Measurements from ENCODE around the gene GALNT10. TPM values are rescaled to one million over a fixed set of nuclear protein-coding genes. Genes with fewer than 3 reads are reported as not detected.

Gene GALNT10
- total RNA-seq, 1 donor from 2014 or later, result 52.3 TPM

- intact Hi-C loops (cut with DNase I), result no loop called here
- no peaks in the 10 kb centered on the region for H3K9me3 ChIP-seq
- H3K27me3 ChIP-seq, result no peaks in the 10 kb centered on the region
- peaks cover 0 to 3% of the 10 kb centered on the region in 2 donors for H3K4me1 ChIP-seq
- H3K36me3 ChIP-seq, result no peaks in the 10 kb centered on the region
- DNase-seq (ENCODE audit: low spot score in 2 of 2), result no peak
- TF ChIP-seq CTCF (IDR thresholded peaks at IDR 0.05), result no peak
- H3K4me3 ChIP-seq, result no peak overlapping the region
- H3K27ac ChIP-seq, result no peak overlapping the region
These were observed 50.1 kb downstream of the GALNT10 start for GRCh38 chr5:154240595-154240994.

- intact Hi-C loops (cut with DNase I), result no loop called here
- Histone ChIP-seq H3K4me1 (peaks cover 0 to 3% of the 10 kb centered on the region in 2 donors), H3K36me3 (no peaks in the 10 kb centered on the region), H3K9me3 (no peaks in the 10 kb centered on the region), H3K4me3 (no peak overlapping the region), H3K27ac (no peak overlapping the region), H3K27me3 (no peaks in the 10 kb centered on the region)
- no peak for DNase-seq (ENCODE audit: low spot score in 2 of 2)
- TF ChIP-seq CTCF (IDR thresholded peaks at IDR 0.05), result no peak
These were observed 50.5 kb downstream of the GALNT10 start for GRCh38 chr5:154241021-154241420.

DNA sequence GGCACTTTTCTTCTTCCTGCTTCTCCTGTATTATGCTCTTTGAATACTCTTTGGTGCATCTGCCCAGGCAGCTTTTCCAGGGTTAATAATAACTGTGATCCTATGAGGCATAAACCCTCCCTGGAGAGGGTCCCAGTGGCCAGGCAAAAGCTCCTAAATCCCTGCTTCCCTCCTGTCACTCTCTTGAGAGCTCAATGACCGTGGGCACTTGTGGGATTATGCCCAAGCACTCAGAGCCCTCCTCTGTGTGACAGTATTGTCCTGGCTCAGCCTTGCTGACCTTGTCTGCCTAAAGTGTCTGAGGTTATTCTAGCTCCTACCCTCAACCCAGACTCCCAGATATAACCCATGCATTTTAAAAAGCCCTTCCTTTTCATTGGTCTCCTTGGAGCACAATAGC lies 51.9 kb downstream of the GALNT10 start:
- Histone ChIP-seq H3K36me3 (no peaks in the 10 kb centered on the region), H3K4me1 (peaks cover 0 to 3% of the 10 kb centered on the region in 2 donors), H3K4me3 (no peak overlapping the region), H3K27ac (no peak overlapping the region), H3K27me3 (no peaks in the 10 kb centered on the region), H3K9me3 (no peaks in the 10 kb centered on the region)
- intact Hi-C loops (cut with DNase I), result no loop called here
- no peak for TF ChIP-seq CTCF (IDR thresholded peaks at IDR 0.05)
- no peak for DNase-seq (ENCODE audit: low spot score in 2 of 2)

GRCh38 chr5:154242964-154243376 lies 52.4 kb downstream of the GALNT10 start:
- Histone ChIP-seq H3K4me1 (peaks cover 0 to 3% of the 10 kb centered on the region in 2 donors), H3K4me3 (no peak overlapping the region), H3K36me3 (no peaks in the 10 kb centered on the region), H3K27ac (no peak overlapping the region), H3K9me3 (no peaks in the 10 kb centered on the region), H3K27me3 (no peaks in the 10 kb centered on the region)
- DNase-seq (ENCODE audit: low spot score in 2 of 2), result no peak
- TF ChIP-seq CTCF (IDR thresholded peaks at IDR 0.05), result no peak
- intact Hi-C loops (cut with DNase I), result no loop called here

DNA sequence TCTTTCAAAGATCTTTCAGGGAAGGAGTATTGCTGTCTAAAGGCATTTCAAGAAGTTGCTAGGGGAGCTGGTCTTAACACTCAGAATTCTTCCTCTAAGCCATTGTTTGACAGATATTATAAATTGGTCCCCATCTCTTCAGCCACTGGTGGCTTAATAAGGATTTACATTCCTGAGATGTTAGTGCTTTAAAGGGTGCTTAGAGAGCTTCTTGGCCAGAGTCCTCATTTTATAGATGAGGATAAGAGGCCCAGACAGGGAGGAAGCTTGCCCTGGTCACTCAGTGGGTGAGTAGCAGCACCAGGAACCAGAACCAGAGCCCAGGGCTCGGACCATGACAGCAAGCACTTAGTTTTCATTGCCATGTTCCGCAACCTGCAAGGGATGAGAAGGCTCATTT lies 53.2 kb downstream of the GALNT10 start:
- intact Hi-C loops (cut with DNase I), result no loop called here
- H3K9me3 ChIP-seq, result no peaks in the 10 kb centered on the region
- no peak for TF ChIP-seq CTCF (IDR thresholded peaks at IDR 0.05)
- H3K4me3 ChIP-seq, result no peak overlapping the region
- no peaks in the 10 kb centered on the region for H3K27me3 ChIP-seq
- no peak overlapping the region for H3K27ac ChIP-seq
- peaks cover 0 to 3% of the 10 kb centered on the region in 2 donors for H3K4me1 ChIP-seq
- DNase-seq (ENCODE audit: low spot score in 2 of 2), result no peak
- no peaks in the 10 kb centered on the region for H3K36me3 ChIP-seq

DNA sequence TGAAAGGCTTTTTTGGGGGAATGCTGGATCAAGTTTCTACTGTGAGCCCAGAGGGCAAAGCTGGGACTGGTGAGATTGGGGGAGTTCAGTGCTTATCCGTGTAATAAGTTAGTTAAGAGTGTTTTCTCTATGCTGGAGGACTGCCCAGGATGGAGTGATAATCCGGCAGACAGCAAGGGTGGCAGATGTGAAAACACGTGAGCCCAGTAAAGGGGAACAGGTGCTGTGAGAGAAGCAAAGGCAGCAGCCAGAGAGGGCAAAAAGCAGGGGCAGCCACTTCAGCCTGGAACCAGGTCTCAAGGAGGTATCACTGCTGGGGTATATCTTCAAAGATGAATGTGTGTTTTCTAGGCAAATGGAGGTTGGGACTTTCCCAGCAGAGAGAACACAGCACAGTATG lies 53.9 kb downstream of the GALNT10 start:
- Histone ChIP-seq H3K4me3 (no peak overlapping the region), H3K4me1 (peaks cover 0 to 3% of the 10 kb centered on the region in 2 donors), H3K27ac (no peak overlapping the region), H3K36me3 (no peaks in the 10 kb centered on the region), H3K27me3 (no peaks in the 10 kb centered on the region), H3K9me3 (no peaks in the 10 kb centered on the region)
- DNase-seq (ENCODE audit: low spot score in 2 of 2), result no peak
- TF ChIP-seq CTCF (IDR thresholded peaks at IDR 0.05), result no peak
- intact Hi-C loops (cut with DNase I), result no loop called here
